Ammon's horn (tissue), 1 donor: ENCODE data around the gene PCDHA1.

Experiments used
- DNase-seq: peaks from one replicate; pipeline ENCODE4 v3.0.0-alpha.2; 2016; ENCODE audit warnings: low spot score

Gene PCDHA1

GRCh38 chr5:140988608-140989007 lies 202.7 kb downstream of the PCDHA1 start:
- no peak for DNase-seq

GRCh38 chr5:140989254-140990020 lies 203.5 kb downstream of the PCDHA1 start:
- DNase-seq: no peak

- no peak for DNase-seq
Observed at GRCh38 chr5:140992828-140993227, 206.9 kb downstream of the PCDHA1 start.

- DNase-seq: peak; percentile 31
Observed at GRCh38 chr5:140996060-140996459, 210.1 kb downstream of the PCDHA1 start.

DNA sequence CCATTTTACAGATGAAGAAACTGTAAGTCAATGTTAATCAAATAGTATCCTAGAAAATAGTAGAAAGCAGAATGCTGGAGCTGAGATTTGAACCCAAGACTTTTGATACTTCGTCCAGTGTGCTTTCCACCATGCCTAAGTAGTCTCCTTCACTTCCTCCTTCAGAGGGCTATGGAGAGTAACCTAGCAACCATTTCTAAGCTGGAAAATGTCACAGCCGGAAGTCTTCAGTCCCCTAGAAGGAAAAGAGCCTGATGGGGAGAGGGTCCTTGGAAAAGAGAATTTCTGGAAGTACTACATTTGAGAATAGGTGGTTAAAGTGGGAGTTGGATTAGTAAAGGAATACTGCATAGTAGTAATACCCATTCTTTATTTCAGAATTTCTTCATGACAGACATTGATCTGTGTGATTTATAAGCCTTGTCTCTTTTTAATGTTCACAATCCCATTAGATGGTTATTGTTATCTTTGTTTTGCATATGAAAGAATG lies 213.0 kb downstream of the PCDHA1 start:
- DNase-seq: no peak

GRCh38 chr5:141001446-141001843 lies 215.5 kb downstream of the PCDHA1 start:
- DNase-seq: no peak

GRCh38 chr5:141001844-141002604 lies 216.1 kb downstream of the PCDHA1 start:
- DNase-seq: peak; percentile 27

- DNase-seq: no peak
Observed at GRCh38 chr5:141002605-141002965, 216.6 kb downstream of the PCDHA1 start.

DNA sequence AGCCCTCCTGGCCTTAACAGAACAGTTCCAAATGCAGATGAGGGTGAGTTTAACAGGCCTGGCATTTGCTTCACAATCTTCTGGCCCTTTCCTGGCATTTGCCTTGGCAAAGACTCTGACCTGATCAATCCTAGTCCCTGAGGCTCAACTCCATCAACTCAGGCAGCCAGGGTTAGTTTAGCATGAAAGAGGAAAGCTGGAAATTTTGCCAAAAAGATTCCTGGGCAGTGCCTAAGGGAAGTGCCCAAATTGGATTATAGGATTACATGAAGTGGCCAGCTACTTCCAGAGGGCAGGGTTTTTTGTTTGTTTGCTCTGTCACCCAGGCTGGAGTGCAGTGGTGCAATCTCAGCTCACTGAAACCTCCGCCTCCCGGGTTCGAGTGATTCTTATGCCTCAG lies 217.1 kb downstream of the PCDHA1 start:
- DNase-seq: no peak

DNA sequence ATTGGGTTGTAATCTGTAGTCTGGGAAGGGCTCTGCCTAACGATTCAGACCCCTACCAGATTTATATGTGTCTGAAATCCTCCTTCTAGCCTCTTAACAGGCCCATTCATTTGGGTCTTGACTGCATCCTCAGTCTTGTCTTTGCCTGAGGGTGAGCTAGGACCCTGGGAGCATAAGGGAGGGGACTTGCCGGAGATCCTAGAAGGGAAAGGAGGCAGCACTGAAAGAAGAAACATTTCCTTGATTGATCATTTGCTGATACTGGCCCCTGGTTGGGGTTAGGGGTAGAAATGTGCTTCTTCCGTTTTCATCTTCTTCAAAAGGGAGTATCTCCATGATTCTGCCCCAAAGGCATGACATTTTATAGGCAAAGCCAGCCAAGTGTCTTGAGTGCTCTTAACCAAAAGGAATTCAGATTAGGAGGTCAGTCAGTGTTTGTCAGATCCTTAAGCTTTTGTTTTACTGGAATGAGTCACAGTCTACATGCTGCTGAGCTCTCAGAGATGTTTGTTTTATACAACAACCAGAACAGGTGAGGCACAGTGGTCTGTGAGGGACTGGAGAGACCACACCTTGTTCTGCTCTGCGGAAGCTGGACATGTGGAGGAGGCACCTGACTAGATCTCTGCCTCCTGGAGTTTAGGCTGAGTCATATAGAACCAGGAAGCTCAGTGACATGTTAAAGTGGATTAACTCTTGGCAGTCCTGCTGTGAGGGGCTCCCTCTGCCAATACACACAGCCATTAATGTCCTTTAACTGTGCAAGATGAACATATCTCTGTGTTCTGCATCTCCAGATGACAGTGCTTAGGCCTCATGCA lies 218.1 kb downstream of the PCDHA1 start:
- no peak for DNase-seq

GRCh38 chr5:141007791-141008190 lies 221.9 kb downstream of the PCDHA1 start:
- DNase-seq: no peak

GRCh38 chr5:141010047-141010793 lies 224.3 kb downstream of the PCDHA1 start:
- DNase-seq: no peak

DNA sequence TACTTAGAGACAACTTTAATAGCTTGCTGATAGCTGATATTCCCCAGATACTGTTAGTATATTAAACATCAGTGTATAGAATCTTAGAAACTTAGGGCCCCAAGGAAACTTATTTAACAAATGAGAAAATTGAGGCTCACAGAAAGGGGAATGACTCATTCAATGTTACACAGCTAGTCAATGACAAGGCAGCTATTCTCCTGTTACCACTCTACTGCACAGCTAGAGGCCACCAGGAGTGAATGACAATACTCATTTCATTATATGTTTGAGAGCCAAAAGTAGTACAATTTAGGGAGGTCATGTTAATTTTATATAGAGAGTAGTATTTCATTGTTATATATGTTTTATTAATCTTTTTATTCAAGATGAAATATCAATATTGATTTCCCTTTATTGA lies 232.0 kb downstream of the PCDHA1 start:
- DNase-seq: no peak

DNA sequence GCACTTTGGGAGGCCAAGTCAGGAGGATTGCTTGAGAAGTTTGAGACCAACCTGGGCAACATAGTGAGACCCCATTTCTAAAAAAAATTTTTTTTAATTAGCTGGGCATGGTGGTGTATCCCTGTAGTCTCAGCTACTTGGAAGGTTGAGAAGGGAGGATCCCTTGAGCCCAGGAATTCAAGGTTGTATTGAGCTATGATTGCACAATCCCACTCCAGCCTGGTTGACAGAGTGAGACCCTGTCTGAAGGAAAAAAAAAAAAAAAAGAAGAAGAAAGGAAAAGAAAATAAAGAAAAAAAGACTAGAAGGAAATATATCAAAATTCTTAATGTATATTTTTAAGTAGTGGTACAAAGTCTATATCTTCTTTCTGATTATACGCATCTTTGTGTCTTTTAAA lies 236.4 kb downstream of the PCDHA1 start:
- DNase-seq: no peak

- no peak for DNase-seq
Observed at GRCh38 chr5:141031006-141031405, 245.1 kb downstream of the PCDHA1 start.

GRCh38 chr5:141032626-141033025 lies 246.7 kb downstream of the PCDHA1 start:
- DNase-seq: no peak

- no peak for DNase-seq
Observed at GRCh38 chr5:141039061-141039460, 253.1 kb downstream of the PCDHA1 start.

DNA sequence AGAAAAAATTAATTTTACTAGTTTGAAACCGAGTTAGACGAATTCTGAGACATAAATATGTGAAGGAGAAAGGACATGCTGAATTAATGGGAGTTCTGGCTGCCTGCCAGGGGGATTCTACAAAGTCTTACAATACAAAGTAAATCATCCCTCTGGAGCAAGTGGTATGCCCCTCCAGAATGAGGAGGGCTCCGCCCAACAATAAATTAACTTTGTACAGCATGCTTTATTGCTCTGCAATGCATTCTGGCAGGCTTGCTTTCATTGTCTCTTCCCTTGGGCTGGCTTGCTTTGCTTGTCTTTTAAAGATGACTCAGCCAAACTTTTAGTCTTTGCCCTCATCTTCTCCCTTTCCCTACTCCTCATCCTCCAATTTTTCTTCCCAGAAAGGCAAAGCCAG lies 253.6 kb downstream of the PCDHA1 start:
- DNase-seq: no peak

GRCh38 chr5:141040093-141040770 lies 254.3 kb downstream of the PCDHA1 start:
- DNase-seq: peak; percentile 81

GRCh38 chr5:141040771-141041426 lies 255.0 kb downstream of the PCDHA1 start:
- DNase-seq: peak; percentile 98

DNA sequence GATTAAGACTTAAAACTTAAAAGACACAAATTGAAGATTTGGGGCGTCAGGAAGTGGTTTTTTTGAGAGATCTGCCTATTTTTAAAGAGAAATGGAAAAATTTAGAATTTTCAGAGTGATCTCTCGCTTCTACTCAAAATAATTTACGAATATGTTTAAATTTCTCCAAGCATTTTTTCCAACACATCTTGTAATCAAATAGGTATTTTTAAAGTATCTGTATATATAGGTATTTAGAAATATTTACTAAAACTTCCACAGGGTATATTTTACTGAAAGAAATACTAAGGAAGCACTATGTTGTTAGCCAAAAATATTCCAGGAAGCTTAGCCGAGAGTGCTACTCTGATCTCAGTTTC lies 255.5 kb downstream of the PCDHA1 start:
- DNase-seq: no peak
